ENCODE results near the gene DNAJA3. TPM values are rescaled to one million over a fixed set of nuclear protein-coding genes. Genes with fewer than 3 reads are reported as not detected.

DNAJA3 gene
- total RNA-seq (2014; rRNA removed; shearing (Covaris generic)): 112 and 124 TPM in 2 replicates

GRCh38 chr16:4425378-4426020 is at the start of gene DNAJA3:
TSS of gene DNAJA3 (plus strand) at chr16:4425868. CDS start at chr16:4425882, 14 bp downstream.

DNA sequence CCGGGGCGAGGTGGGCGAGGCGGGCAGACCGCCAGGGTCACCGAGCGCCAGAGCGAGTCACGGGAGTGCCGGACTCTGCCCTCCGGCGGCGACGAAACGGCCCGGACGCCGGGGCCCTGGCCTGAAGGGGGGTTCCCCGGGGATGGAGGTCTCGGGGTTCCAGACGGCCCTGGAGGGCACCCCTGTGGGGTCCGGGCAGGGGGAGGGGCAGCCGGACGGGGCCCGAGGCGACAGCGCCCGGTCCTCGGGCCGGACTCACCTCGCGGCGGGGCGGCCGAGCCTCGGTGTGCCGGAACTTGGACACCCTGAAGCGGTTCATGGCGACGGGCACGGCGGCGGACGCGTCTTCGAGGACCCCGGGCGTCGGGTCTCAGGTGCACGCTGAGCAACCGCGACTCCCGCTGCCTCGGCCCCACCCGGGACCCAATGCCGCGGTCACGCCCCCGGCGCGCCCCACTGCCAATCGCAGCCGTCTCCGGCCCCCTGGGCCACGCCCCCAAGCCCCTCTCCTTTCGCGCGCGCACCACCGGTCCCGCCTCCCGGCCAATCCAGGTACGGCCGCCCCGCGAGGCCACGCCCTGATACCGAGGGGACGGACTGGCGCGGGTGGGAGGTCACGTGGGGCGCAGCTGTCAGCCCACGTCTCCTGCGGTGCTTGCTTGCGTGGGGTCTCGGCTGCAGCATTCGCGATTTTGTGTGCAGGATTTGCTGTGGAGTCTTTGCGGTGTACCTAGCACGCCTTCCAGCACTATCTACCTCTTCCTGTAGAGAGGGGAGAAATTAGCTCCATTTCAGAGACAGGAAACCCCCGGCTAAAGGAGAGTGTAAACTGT is 9.3 kb upstream of the DNAJA3 start, which contains the start of gene CORO7:
Gene CORO7 (minus strand): TSS at position 397 of the 833 bp plus-strand sequence. CDS start 78 bp downstream, at position 319.

GRCh38 chr16:4474192-4474961 is 48.7 kb downstream of the DNAJA3 start, which contains the start of gene NMRAL1:
TSS of gene NMRAL1 (minus strand) at chr16:4474625. CDS start at chr16:4474132, 493 bp downstream.

GRCh38 chr16:4475880-4476788 is 50.5 kb downstream of the DNAJA3 start, which contains the start of gene HMOX2:
TSS of gene HMOX2 (plus strand) at chr16:4476398. CDS start at chr16:4505525, 29,127 bp downstream.

Small RNA genes lying within 50 kb of the gene (small RNA-seq; reads per million reads assigned to genes)
- gene AC012676.2: not detected

Other genes starting within 250 kb of the DNAJA3 start
- gene SRL, start 183.8 kb upstream of the DNAJA3 start, total RNA-seq (2014; rRNA removed; shearing (Covaris generic)): not detected in 2 replicates
- gene TFAP4, start 152.8 kb upstream of the DNAJA3 start, total RNA-seq (2014; rRNA removed; shearing (Covaris generic)): 34.0 and 48.6 TPM in 2 replicates
- 1.8 and 2.9 TPM in 2 replicates for gene GLIS2, start 109.8 kb upstream of the DNAJA3 start, total RNA-seq (2014; rRNA removed; shearing (Covaris generic))
- 132 and 137 TPM in 2 replicates for gene PAM16, start 74.5 kb upstream of the DNAJA3 start, total RNA-seq (2014; rRNA removed; shearing (Covaris generic))
- 1.6 and 1.9 TPM in 2 replicates for gene VASN, start 54.0 kb upstream of the DNAJA3 start, total RNA-seq (2014; rRNA removed; shearing (Covaris generic))
- gene CORO7, start 9.3 kb upstream of the DNAJA3 start, total RNA-seq (2014; rRNA removed; shearing (Covaris generic)): 24.9 and 30.9 TPM in 2 replicates
- gene NMRAL1, start 48.8 kb downstream of the DNAJA3 start, total RNA-seq (2014; rRNA removed; shearing (Covaris generic)): 106 and 129 TPM in 2 replicates
- 99.2 and 106 TPM in 2 replicates for gene HMOX2, start 50.5 kb downstream of the DNAJA3 start, total RNA-seq (2014; rRNA removed; shearing (Covaris generic))
- gene CDIP1, start 112.9 kb downstream of the DNAJA3 start, total RNA-seq (2014; rRNA removed; shearing (Covaris generic)): 8.0 and 8.1 TPM in 2 replicates
- gene C16orf96, start 130.5 kb downstream of the DNAJA3 start, total RNA-seq (2014; rRNA removed; shearing (Covaris generic)): not detected in 2 replicates
- 62.3 and 71.6 TPM in 2 replicates for gene UBALD1, start 189.0 kb downstream of the DNAJA3 start, total RNA-seq (2014; rRNA removed; shearing (Covaris generic))
- 26.1 and 27.5 TPM in 2 replicates for gene MGRN1, start 199.0 kb downstream of the DNAJA3 start, total RNA-seq (2014; rRNA removed; shearing (Covaris generic))